ENCODE data around the gene DLK1. TPM values are rescaled to one million over a fixed set of nuclear protein-coding genes. Genes with fewer than 3 reads are reported as not detected.

Gene DLK1
- total RNA-seq, 4 donors from 2014 or later, result not detected

- WGBS, 2 donors, result 74 to 96% methylated on average over 5 of the region's 5 CpGs
- no peak for TF ChIP-seq CTCF (IDR thresholded peaks at IDR 0.05)
- no peak for TF ChIP-seq POLR2A (IDR thresholded peaks at IDR 0.05)
- no peak for DNase-seq (ENCODE audit: low spot score in 2 of 2)
- intact Hi-C loops (cut with DNase I; ENCODE audit: low total_unique reads), result no loop called here
- H3K4me3 ChIP-seq (ENCODE audit: low read depth, poor library complexity, severe bottlenecking), result no peak overlapping the region
These were observed 19.8 kb upstream of the DLK1 start for GRCh38 chr14:100706860-100707259.

- DNase-seq (ENCODE audit: low spot score in 2 of 2), result no peak
- 49 to 59% methylated on average over 32 to 35 of the region's 40 CpGs for WGBS, 2 donors
- intact Hi-C loops (cut with DNase I; ENCODE audit: low total_unique reads), result no loop called here
- TF ChIP-seq POLR2A (IDR thresholded peaks at IDR 0.05) (no peak), CTCF (IDR thresholded peaks at IDR 0.05) (no peak)
- no peak overlapping the region for H3K4me3 ChIP-seq (ENCODE audit: low read depth, poor library complexity, severe bottlenecking)
These were observed 18.0 kb upstream of the DLK1 start for GRCh38 chr14:100708425-100709288.

- DNase-seq (ENCODE audit: low spot score in 2 of 2), result no peak
- no peak overlapping the region for H3K4me3 ChIP-seq (ENCODE audit: low read depth, poor library complexity, severe bottlenecking)
- intact Hi-C loops (cut with DNase I; ENCODE audit: low total_unique reads), result no loop called here
- TF ChIP-seq CTCF (IDR thresholded peaks at IDR 0.05) (no peak), POLR2A (IDR thresholded peaks at IDR 0.05) (no peak)
- 14 to 15% methylated on average over 49 to 57 of the region's 59 CpGs for WGBS, 2 donors
These were observed 17.1 kb upstream of the DLK1 start for GRCh38 chr14:100709289-100710284.

- no peak for DNase-seq (ENCODE audit: low spot score in 2 of 2)
- no peak for TF ChIP-seq POLR2A (IDR thresholded peaks at IDR 0.05)
- no peak for TF ChIP-seq CTCF (IDR thresholded peaks at IDR 0.05)
- WGBS, 2 donors, result 54 to 61% methylated on average over 12 of the region's 12 CpGs
- intact Hi-C loops (cut with DNase I; ENCODE audit: low total_unique reads), result no loop called here
- no peak overlapping the region for H3K4me3 ChIP-seq (ENCODE audit: low read depth, poor library complexity, severe bottlenecking)
These were observed 16.3 kb upstream of the DLK1 start for GRCh38 chr14:100710391-100710790.

GRCh38 chr14:100710826-100711462 is 15.7 kb upstream of the DLK1 start:
- TF ChIP-seq CTCF (IDR thresholded peaks at IDR 0.05) (no peak), POLR2A (IDR thresholded peaks at IDR 0.05) (no peak)
- no peak for DNase-seq (ENCODE audit: low spot score in 2 of 2)
- 83 to 89% methylated on average over 18 of the region's 18 CpGs for WGBS, 2 donors
- H3K4me3 ChIP-seq (ENCODE audit: low read depth, poor library complexity, severe bottlenecking), result no peak overlapping the region
- intact Hi-C loops (cut with DNase I; ENCODE audit: low total_unique reads), result no loop called here

Data from lower leg skin (tissue), 4 donors.